SK-N-MC (cell line): ENCODE data around the gene PPIL1.

Experiments
- EZH2 ChIP-seq: fragments of 200-600 bp; sonication (generic); IDR thresholded peaks from one replicate; pipeline ENCODE4 v1.6.1; 2017; ENCODE audit warnings: antibody characterized with exemption
- FOXP2 ChIP-seq: optimal IDR thresholded peaks from 2 replicates; pipeline ENCODE3; 2011; ENCODE audit warnings: mild to moderate bottlenecking, moderate library complexity; ENCODE audit not compliant: insufficient read depth; ENCODE audit errors: extremely low read length, control extremely low read depth
- POLR2AphosphoS5 ChIP-seq: IDR thresholded peaks from 2 replicates; pipeline ENCODE4 v1.6.1; 2012; ENCODE audit warnings: mild to moderate bottlenecking, low read depth, low read length, borderline replicate concordance

- TF ChIP-seq EZH2, result no peak
- no peak for TF ChIP-seq POLR2AphosphoS5
- TF ChIP-seq FOXP2, result no peak
Observed at GRCh38 chr6:36912586-36912985, 38.0 kb upstream of the PPIL1 start.
